HCT116 (cell line): Measurements from ENCODE around the gene POFUT1. TPM values are rescaled to one million over a fixed set of nuclear protein-coding genes. Genes with fewer than 3 reads are reported as not detected.

Experiments used
- ATAC-seq: fragments of 200-7000 bp; cut with Tn5 transposase; 2 replicates; pipeline ENCODE4 v1.9.1; 2020; ENCODE audit warnings: mild to moderate bottlenecking, moderate library complexity
- BruUV-seq: library from RNA; stranded (reverse); fragments of 400-500 nt; replicated peaks from 2 replicates; lab custom pipeline; 2021; lab: Mats Ljungman, UMichigan
- CTCF ChIA-PET: fragments of 300-600 bp; sonication (Branson Sonifier 250); formaldehyde crosslinking; loops from one replicate; lab custom pipeline; 2021; ENCODE audit warnings: antibody characterized with exemption; lab: Charles Lee
- POLR2A ChIA-PET: fragments of 300-600, 350-600 bp; sonication (Branson Sonifier 250); formaldehyde crosslinking; loops from one replicate; lab custom pipeline; 2021; ENCODE audit warnings: antibody characterized with exemption; lab: Charles Lee
- RAD21 ChIA-PET, 2 experiments: fragments of 300-600 bp; sonication (Branson Sonifier 250); formaldehyde crosslinking; loops; one replicate each; lab custom pipeline; 2023; ENCODE audit warnings: low total read pairs in 2 of 2; ENCODE audit not compliant: uncharacterized antibody in 2 of 2, unreplicated experiment in 2 of 2, low non-redundant PET in 1 of 2; lab: Charles Lee
- DNase-seq: peaks from one replicate; pipeline ENCODE4 v3.0.0-alpha.2; 2010; ENCODE audit warnings: low read depth, low spot score
- H2AFZ ChIP-seq: fragments of 200-600 bp; shearing (Covaris generic), sonication (generic); 2 replicates; pipeline ENCODE4 v1.6.1; 2017; ENCODE audit warnings: low read depth, mixed run types, mixed read lengths, antibody characterized with exemption, low read length; ENCODE audit not compliant: poor library complexity, severe bottlenecking
- H3K27ac ChIP-seq: 2 replicates; pipeline ENCODE4 v1.5.1; 2012; ENCODE audit warnings: low read depth, low read length
- H3K27me3 ChIP-seq: fragments of 200-600 bp; sonication (generic); 2 replicates; pipeline ENCODE4 v1.6.1; 2016; ENCODE audit warnings: mixed run types, low read length, mixed read lengths; ENCODE audit not compliant: insufficient read depth
- H3K36me3 ChIP-seq, 2 experiments: fragments of 200-500 bp in 1 of 2; fragments of 200-600 bp in 1 of 2; sonication (Bioruptor generic) in 1 of 2; sonication (generic) in 1 of 2; 2 replicates each; pipeline versions ENCODE4 v1.5.1 to v1.6.1; 2014 to 2016; ENCODE audit warnings: low read length in 2 of 2, inconsistent platforms in 1 of 2, mixed read lengths in 1 of 2, mixed run types in 1 of 2; ENCODE audit not compliant: insufficient read depth in 2 of 2, control insufficient read depth in 1 of 2
- H3K4me1 ChIP-seq, 2 experiments: fragments of 200-600 bp in 1 of 2; sonication (generic) in 1 of 2; 2 replicates each; pipeline versions ENCODE4 v1.5.1 to v1.6.1; 2012 to 2017; ENCODE audit warnings: low read length in 2 of 2, inconsistent platforms in 1 of 2, mild to moderate bottlenecking in 1 of 2, mixed read lengths in 1 of 2, mixed run types in 1 of 2, moderate library complexity in 1 of 2; ENCODE audit not compliant: insufficient read depth in 2 of 2, control insufficient read depth in 1 of 2
- H3K4me2 ChIP-seq: fragments of 200-600 bp; sonication (generic); 2 replicates; pipeline ENCODE4 v1.6.1; 2017; ENCODE audit warnings: mixed run types, low read length, mixed read lengths
- H3K4me3 ChIP-seq, 2 experiments: fragments of 200-600 bp in 1 of 2; sonication (generic) in 1 of 2; replicated peaks in 1 of 2; 2 replicates each; pipeline ENCODE4 v1.5.1; 2011 to 2016; ENCODE audit warnings: low read length in 2 of 2, control low read depth in 1 of 2, low read depth in 1 of 2, mild to moderate bottlenecking in 1 of 2, mixed read lengths in 1 of 2, mixed run types in 1 of 2
- H3K79me2 ChIP-seq: fragments of 200-600 bp; sonication (generic); 2 replicates; pipeline ENCODE4 v1.6.1; 2017; ENCODE audit warnings: mild to moderate bottlenecking, mixed run types, low read length, moderate library complexity, mixed read lengths; ENCODE audit not compliant: insufficient read depth
- H3K9ac ChIP-seq: fragments of 200-600 bp; sonication (generic); 2 replicates; pipeline ENCODE4 v1.6.1; 2016; ENCODE audit warnings: low read length, mixed read lengths
- H3K9me2 ChIP-seq: fragments of 200-600 bp; sonication (generic), shearing (Covaris generic); 2 replicates; pipeline ENCODE4 v1.6.1; 2017; ENCODE audit warnings: mixed run types, mild to moderate bottlenecking, moderate library complexity; ENCODE audit not compliant: insufficient read depth
- H3K9me3 ChIP-seq, 2 experiments: fragments of 200-500 bp in 1 of 2; fragments of 200-600 bp in 1 of 2; sonication (Bioruptor generic) in 1 of 2; sonication (generic) in 1 of 2; 2 replicates each; pipeline ENCODE4 v1.6.1; 2014 to 2017; ENCODE audit warnings: low read length in 2 of 2, mixed read lengths in 2 of 2, inconsistent platforms in 1 of 2, low read depth in 1 of 2, mild to moderate bottlenecking in 1 of 2, mixed run types in 1 of 2, moderate library complexity in 1 of 2; ENCODE audit not compliant: control insufficient read depth in 1 of 2, insufficient read depth in 1 of 2
- H4K20me1 ChIP-seq: fragments of 200-600 bp; sonication (generic), shearing (Covaris generic); 2 replicates; pipeline ENCODE4 v1.6.1; 2017; ENCODE audit warnings: mixed run types, mild to moderate bottlenecking, moderate library complexity; ENCODE audit not compliant: insufficient read depth
- CEBPB ChIP-seq: IDR thresholded peaks from 2 replicates; pipeline ENCODE4 v1.6.1; 2012; ENCODE audit warnings: low read depth
- EGR1 ChIP-seq: IDR thresholded peaks from 2 replicates; pipeline ENCODE4 v1.6.1; 2012; ENCODE audit warnings: low read depth
- JUND ChIP-seq: IDR thresholded peaks from 2 replicates; pipeline ENCODE4 v1.6.1; 2012
- POLR2A ChIP-seq: IDR thresholded peaks from 2 replicates; pipeline ENCODE4 v1.7.0; 2011; ENCODE audit warnings: borderline replicate concordance; ENCODE audit not compliant: insufficient read depth, insufficient read length; ENCODE audit errors: extremely low read depth
- RAD21 ChIP-seq: IDR thresholded peaks from 2 replicates; pipeline ENCODE4 v1.6.1; 2012; ENCODE audit warnings: low read depth, mild to moderate bottlenecking
- TCF7L2 ChIP-seq: IDR thresholded peaks from 2 replicates; pipeline ENCODE4 v1.7.0; 2011; ENCODE audit warnings: borderline replicate concordance, inconsistent platforms; ENCODE audit not compliant: insufficient read depth, insufficient read length; ENCODE audit errors: extremely low read depth
- ZFX ChIP-seq: fragments of 450-650 bp; IDR thresholded peaks from 2 replicates; pipeline ENCODE4 v1.6.1; 2017
- ZNF274 ChIP-seq: fragments of 200-500 bp; sonication (Bioruptor generic); IDR thresholded peaks from 2 replicates; pipeline ENCODE4 v1.6.1; 2014; ENCODE audit warnings: mild to moderate bottlenecking, low read depth, low read length, inconsistent platforms
- intact Hi-C: fragments of 100-400 bp; cut with micrococcal nuclease; formaldehyde crosslinking; loops from 2 replicates; pipeline ENCODE4 v1.10.0; 2022
- total RNA-seq: library from RNA; stranded (reverse); gene quantifications from one replicate; pipeline ENCODE4 v1.2.1, GENCODE V29; 2021; ENCODE audit not compliant: unreplicated experiment
- TF ChIP-seq, protein P1 (sequence below): IDR thresholded peaks from 2 replicates; pipeline ENCODE4 v1.6.1; 2011; ENCODE audit warnings: mild to moderate bottlenecking, low read length, moderate library complexity; ENCODE audit not compliant: insufficient replicate concordance; ENCODE audit errors: extremely low read depth
- TF ChIP-seq, protein P2 (sequence below): IDR thresholded peaks from 2 replicates; pipeline ENCODE4 v1.6.1; 2012
- TF ChIP-seq, protein P3 (sequence below), 3 experiments: fragments of 200-600 bp in 1 of 3; sonication (generic) in 1 of 3; IDR thresholded peaks in 2 of 3; conservative IDR thresholded peaks in 1 of 3; 2 replicates each; pipeline ENCODE4 v1.5.1; 2012 to 2017; ENCODE audit warnings: low read depth in 2 of 3, low read length in 2 of 3, antibody characterized with exemption in 1 of 3, borderline replicate concordance in 1 of 3, control low read depth in 1 of 3, mild to moderate bottlenecking in 1 of 3, mixed read lengths in 1 of 3, mixed run types in 1 of 3, moderate library complexity in 1 of 3; ENCODE audit not compliant: insufficient read depth in 1 of 3

The POFUT1 gene
- total RNA-seq, 1 experiment from 2014 or later: 34.5 TPM

DNA sequence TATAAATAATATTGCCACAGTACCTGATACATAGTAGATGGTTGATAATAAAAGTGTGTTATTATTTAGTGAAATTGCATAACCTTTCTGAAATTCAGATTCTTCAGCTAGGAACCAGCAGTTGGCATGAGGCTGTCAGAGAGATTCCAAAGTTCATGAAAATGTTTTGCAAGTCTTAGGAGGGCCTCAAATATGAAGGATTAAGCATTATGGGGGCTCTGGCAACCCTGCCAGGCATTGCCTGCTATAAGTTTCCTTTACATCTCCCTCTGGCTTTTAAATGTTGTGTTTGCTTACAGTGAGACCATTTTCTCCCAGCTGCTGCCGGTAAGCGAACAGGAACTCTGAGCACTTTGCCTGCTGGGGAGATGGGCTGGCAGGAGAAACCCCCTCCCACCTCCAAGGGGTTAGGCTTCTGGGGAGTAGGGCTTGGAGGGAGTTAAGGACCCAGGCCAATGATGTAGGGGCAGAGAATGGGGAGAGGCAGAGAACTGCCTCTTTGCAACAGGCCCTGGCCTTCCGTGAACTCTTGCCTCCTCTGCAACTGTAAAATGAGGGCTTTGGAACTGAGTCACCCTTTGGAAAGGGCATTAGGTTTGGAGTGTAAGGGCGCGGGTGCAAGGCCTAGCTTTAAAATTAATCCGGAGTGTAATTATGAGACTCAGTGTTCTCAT, 36.6 kb downstream of the POFUT1 start:
- H3K9me2 ChIP-seq: no peaks in the 10 kb centered on the region
- H3K9ac ChIP-seq: no peak overlapping the region
- no peaks in the 10 kb centered on the region for H3K79me2 ChIP-seq
- no peak for TF ChIP-seq JUND
- TF ChIP-seq, protein P1, sequence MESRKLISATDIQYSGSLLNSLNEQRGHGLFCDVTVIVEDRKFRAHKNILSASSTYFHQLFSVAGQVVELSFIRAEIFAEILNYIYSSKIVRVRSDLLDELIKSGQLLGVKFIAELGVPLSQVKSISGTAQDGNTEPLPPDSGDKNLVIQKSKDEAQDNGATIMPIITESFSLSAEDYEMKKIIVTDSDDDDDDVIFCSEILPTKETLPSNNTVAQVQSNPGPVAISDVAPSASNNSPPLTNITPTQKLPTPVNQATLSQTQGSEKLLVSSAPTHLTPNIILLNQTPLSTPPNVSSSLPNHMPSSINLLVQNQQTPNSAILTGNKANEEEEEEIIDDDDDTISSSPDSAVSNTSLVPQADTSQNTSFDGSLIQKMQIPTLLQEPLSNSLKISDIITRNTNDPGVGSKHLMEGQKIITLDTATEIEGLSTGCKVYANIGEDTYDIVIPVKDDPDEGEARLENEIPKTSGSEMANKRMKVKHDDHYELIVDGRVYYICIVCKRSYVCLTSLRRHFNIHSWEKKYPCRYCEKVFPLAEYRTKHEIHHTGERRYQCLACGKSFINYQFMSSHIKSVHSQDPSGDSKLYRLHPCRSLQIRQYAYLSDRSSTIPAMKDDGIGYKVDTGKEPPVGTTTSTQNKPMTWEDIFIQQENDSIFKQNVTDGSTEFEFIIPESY: no peak
- TF ChIP-seq POLR2A: no peak
- ChIA-PET POLR2A (interaction anchor here (0.6 kb wide), 1 partner anchor 81 kb away, joined by 5 read pairs; no protein-coding TSS in a partner anchor), RAD21 (interaction anchor here in 1 of 2 experiments (0.6 kb wide), 1 partner anchor 433 kb away, joined by 4 read pairs; no protein-coding TSS in a partner anchor), CTCF (no interaction called here)
- intact Hi-C loops: no loop called here
- peaks cover 6 to 15% of the 10 kb centered on the region in 2 experiments; a peak in 3 of 4 replicates for H3K4me1 ChIP-seq
- H3K36me3 ChIP-seq: no peaks in the 10 kb centered on the region
- no peak for DNase-seq
- H3K27me3 ChIP-seq: no peaks in the 10 kb centered on the region
- H3K27ac ChIP-seq: no peak overlapping the region
- no peaks in the 10 kb centered on the region for H3K9me3 ChIP-seq
- no peak overlapping the region for H2AFZ ChIP-seq
- no peaks in the 10 kb centered on the region for H4K20me1 ChIP-seq
- BruUV-seq: no TSS peak
- ATAC-seq: no peak
- H3K4me2 ChIP-seq: peak overlapping the region; percentile 41
- no peak overlapping the region for H3K4me3 ChIP-seq

DNA sequence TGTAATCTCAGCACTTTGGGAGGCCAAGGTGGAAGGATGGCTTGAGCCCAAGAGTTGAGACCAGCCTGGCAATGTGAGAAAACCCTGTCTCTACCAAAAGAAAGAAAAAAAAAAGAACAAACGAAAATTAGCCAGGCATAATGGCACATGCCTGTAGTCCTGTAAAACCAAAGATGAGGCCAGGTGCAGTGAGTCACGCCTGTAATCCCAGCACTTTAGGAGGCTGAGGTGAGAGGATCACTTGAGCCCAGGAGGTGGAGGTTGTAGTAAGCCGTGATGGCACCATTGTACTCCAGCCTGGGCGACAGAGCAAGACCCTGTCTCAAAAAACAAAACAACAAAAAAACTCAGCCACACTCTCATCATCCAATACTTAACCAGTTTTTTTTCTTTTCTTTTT, 37.3 kb downstream of the POFUT1 start:
- H4K20me1 ChIP-seq: no peaks in the 10 kb centered on the region
- no peaks in the 10 kb centered on the region for H3K36me3 ChIP-seq
- ChIA-PET POLR2A (interaction anchor here (0.6 kb wide), 1 partner anchor 80 kb away, joined by 5 read pairs; no protein-coding TSS in a partner anchor), CTCF (no interaction called here), RAD21 (no interaction called here)
- H3K79me2 ChIP-seq: no peaks in the 10 kb centered on the region
- H3K9ac ChIP-seq: no peak overlapping the region
- H3K4me1 ChIP-seq: peaks cover 6 to 15% of the 10 kb centered on the region in 2 experiments; a peak in 3 of 4 replicates
- BruUV-seq: no TSS peak
- H3K9me3 ChIP-seq: no peaks in the 10 kb centered on the region
- DNase-seq (no peak), ATAC-seq (no peak)
- no peak overlapping the region for H3K27ac ChIP-seq
- no peak overlapping the region for H3K4me3 ChIP-seq
- H2AFZ ChIP-seq: no peak overlapping the region
- H3K9me2 ChIP-seq: no peaks in the 10 kb centered on the region
- H3K27me3 ChIP-seq: no peaks in the 10 kb centered on the region
- H3K4me2 ChIP-seq: peak overlapping the region; percentile 41
- intact Hi-C loops: no loop called here
- TF ChIP-seq ZNF274 (no peak), ZFX (no peak), CEBPB (no peak), EGR1 (no peak), RAD21 (no peak), TCF7L2 (no peak)
- TF ChIP-seq, protein P1: no peak
- TF ChIP-seq, protein P2, sequence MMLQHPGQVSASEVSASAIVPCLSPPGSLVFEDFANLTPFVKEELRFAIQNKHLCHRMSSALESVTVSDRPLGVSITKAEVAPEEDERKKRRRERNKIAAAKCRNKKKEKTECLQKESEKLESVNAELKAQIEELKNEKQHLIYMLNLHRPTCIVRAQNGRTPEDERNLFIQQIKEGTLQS: no peak
- TF ChIP-seq, protein P3, sequence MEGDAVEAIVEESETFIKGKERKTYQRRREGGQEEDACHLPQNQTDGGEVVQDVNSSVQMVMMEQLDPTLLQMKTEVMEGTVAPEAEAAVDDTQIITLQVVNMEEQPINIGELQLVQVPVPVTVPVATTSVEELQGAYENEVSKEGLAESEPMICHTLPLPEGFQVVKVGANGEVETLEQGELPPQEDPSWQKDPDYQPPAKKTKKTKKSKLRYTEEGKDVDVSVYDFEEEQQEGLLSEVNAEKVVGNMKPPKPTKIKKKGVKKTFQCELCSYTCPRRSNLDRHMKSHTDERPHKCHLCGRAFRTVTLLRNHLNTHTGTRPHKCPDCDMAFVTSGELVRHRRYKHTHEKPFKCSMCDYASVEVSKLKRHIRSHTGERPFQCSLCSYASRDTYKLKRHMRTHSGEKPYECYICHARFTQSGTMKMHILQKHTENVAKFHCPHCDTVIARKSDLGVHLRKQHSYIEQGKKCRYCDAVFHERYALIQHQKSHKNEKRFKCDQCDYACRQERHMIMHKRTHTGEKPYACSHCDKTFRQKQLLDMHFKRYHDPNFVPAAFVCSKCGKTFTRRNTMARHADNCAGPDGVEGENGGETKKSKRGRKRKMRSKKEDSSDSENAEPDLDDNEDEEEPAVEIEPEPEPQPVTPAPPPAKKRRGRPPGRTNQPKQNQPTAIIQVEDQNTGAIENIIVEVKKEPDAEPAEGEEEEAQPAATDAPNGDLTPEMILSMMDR (IDR thresholded peaks at IDR 0.05 in 2 of 3, conservative IDR thresholded peaks at IDR 0.05 in 1 of 3; ENCODE audit: borderline replicate concordance in 1 of 3, insufficient read depth in 1 of 3, low read depth in 2 of 3, low read length in 2 of 3): no peak
